ENCODE measurements around the gene ERP44. TPM values are rescaled to one million over a fixed set of nuclear protein-coding genes. Genes with fewer than 3 reads are reported as not detected.
"Not testable (repeated sequence)": the region's sequence is repeated elsewhere in the genome, so short reads cannot be mapped to it uniquely, and the experiment has no call there.

ERP44 gene
- total RNA-seq, 1 donor from 2014 or later, result 21.5 TPM

DNA sequence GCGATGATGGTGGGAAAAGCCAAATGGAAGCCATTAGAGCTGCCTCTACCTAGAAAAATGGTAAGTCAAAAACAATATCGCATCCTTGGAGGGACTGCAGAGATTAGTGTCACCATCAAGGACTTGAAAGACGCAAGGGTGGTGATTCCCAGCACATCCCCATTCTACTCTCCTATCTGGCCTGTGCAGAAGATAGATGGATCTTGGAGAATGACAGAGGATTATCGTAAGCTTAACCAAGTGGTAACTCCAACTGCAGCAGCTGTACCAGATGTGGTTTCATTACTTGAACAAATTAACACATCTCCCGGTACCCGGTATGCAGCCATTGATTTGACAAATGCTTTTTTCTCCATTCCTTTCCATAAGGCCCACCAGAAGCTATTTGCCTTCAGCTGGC is 23.8 kb downstream of the ERP44 start:
- intact Hi-C loops (cut with micrococcal nuclease), result no loop called here
- H3K4me1 Mint-ChIP-seq (ENCODE audit: low read depth), result peaks cover 9% of the 10 kb centered on the region
- H3K36me3 Mint-ChIP-seq (ENCODE audit: low read depth), result peaks cover 16% of the 10 kb centered on the region
- no peaks in the 10 kb centered on the region for H3K9me3 Mint-ChIP-seq
- DNase-seq (ENCODE audit: low spot score), result no peak
- H3K4me3 Mint-ChIP-seq (ENCODE audit: low read depth), result no peak overlapping the region
- no peaks in the 10 kb centered on the region for H3K27me3 Mint-ChIP-seq (ENCODE audit: low read depth)
- no peak overlapping the region for H3K27ac Mint-ChIP-seq

DNA sequence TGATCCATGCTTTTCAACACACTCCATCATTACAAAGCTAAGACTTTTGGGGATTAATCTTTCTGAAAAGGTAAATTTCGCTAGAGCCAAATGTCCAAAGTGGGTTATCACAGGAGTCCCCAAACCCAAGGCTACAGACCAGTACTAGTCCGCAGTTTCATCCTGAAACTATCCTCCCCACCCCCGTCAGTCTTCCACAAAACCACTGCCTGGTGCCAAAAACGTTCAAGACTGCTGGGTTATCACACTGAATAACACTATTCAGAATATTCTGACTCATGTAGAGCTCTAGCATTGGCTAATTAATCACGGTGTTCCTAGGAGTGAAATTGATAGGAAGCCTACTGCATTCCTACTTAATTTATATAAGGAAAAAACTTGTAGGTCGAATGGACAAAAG is 24.7 kb downstream of the ERP44 start:
- peaks cover 16% of the 10 kb centered on the region for H3K36me3 Mint-ChIP-seq (ENCODE audit: low read depth)
- DNase-seq (ENCODE audit: low spot score), result no peak
- no peak overlapping the region for H3K27ac Mint-ChIP-seq
- H3K4me1 Mint-ChIP-seq (ENCODE audit: low read depth), result peaks cover 9% of the 10 kb centered on the region
- H3K9me3 Mint-ChIP-seq, result no peaks in the 10 kb centered on the region
- H3K27me3 Mint-ChIP-seq (ENCODE audit: low read depth), result no peaks in the 10 kb centered on the region
- intact Hi-C loops (cut with micrococcal nuclease), result no loop called here
- no peak overlapping the region for H3K4me3 Mint-ChIP-seq (ENCODE audit: low read depth)

DNA sequence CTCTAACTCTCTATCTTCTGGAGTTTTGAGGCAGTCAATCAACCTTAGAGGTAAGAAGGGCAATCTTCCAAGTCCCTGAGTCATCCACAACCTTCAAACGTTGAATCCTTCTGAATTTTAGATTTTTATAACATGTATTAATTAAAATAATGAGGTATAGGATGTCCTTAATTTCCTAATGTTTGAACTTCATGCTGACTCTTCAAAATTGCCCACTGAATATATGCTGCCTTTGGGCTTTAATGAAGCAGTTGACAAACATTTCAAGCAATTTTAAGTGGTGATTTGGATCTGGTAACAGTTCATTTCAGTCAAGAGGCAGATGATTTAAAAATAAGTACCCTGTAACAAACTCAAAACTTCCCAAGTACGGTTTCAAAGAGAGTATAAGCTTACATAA is 26.0 kb downstream of the ERP44 start:
- no peaks in the 10 kb centered on the region for H3K27me3 Mint-ChIP-seq (ENCODE audit: low read depth)
- no peak overlapping the region for H3K27ac Mint-ChIP-seq
- H3K4me1 Mint-ChIP-seq (ENCODE audit: low read depth), result peaks cover 6% of the 10 kb centered on the region
- no peak for DNase-seq (ENCODE audit: low spot score)
- H3K36me3 Mint-ChIP-seq (ENCODE audit: low read depth), result peaks cover 11% of the 10 kb centered on the region
- no peaks in the 10 kb centered on the region for H3K9me3 Mint-ChIP-seq
- no peak overlapping the region for H3K4me3 Mint-ChIP-seq (ENCODE audit: low read depth)
- intact Hi-C loops (cut with micrococcal nuclease), result no loop called here

- Mint-ChIP-seq H3K4me1 (ENCODE audit: low read depth) (peaks cover 14% of the 10 kb centered on the region), H3K36me3 (ENCODE audit: low read depth) (peaks cover 13% of the 10 kb centered on the region), H3K4me3 (ENCODE audit: low read depth) (no peak overlapping the region), H3K27me3 (ENCODE audit: low read depth) (no peaks in the 10 kb centered on the region), H3K27ac (no peak overlapping the region), H3K9me3 (no peaks in the 10 kb centered on the region)
- intact Hi-C loops (cut with micrococcal nuclease), result no loop called here
- no peak for DNase-seq (ENCODE audit: low spot score)
These were observed 27.5 kb downstream of the ERP44 start for GRCh38 chr9:100071271-100071670.

- H3K4me3 Mint-ChIP-seq (ENCODE audit: low read depth), result no peak overlapping the region
- no peaks in the 10 kb centered on the region for H3K27me3 Mint-ChIP-seq (ENCODE audit: low read depth)
- peaks cover 14% of the 10 kb centered on the region for H3K4me1 Mint-ChIP-seq (ENCODE audit: low read depth)
- no peaks in the 10 kb centered on the region for H3K9me3 Mint-ChIP-seq
- H3K36me3 Mint-ChIP-seq (ENCODE audit: low read depth), result peaks cover 11% of the 10 kb centered on the region
- no peak for DNase-seq (ENCODE audit: low spot score)
- H3K27ac Mint-ChIP-seq, result no peak overlapping the region
- intact Hi-C loops (cut with micrococcal nuclease), result no loop called here
These were observed 28.4 kb downstream of the ERP44 start for GRCh38 chr9:100070104-100071041.

GRCh38 chr9:100069068-100069467 is 29.7 kb downstream of the ERP44 start:
- H3K4me3 Mint-ChIP-seq (ENCODE audit: low read depth); DNase-seq (ENCODE audit: low spot score); H3K9me3 Mint-ChIP-seq; H3K27me3 Mint-ChIP-seq (ENCODE audit: low read depth); H3K27ac Mint-ChIP-seq; intact Hi-C loops (cut with micrococcal nuclease): not testable (repeated sequence)
- Mint-ChIP-seq H3K36me3 (ENCODE audit: low read depth) (peaks cover 11% of the 10 kb centered on the region), H3K4me1 (ENCODE audit: low read depth) (peaks cover 14% of the 10 kb centered on the region)

GRCh38 chr9:100067990-100068389 is 30.8 kb downstream of the ERP44 start:
- H3K9me3 Mint-ChIP-seq; H3K27me3 Mint-ChIP-seq (ENCODE audit: low read depth); intact Hi-C loops (cut with micrococcal nuclease); H3K27ac Mint-ChIP-seq; DNase-seq (ENCODE audit: low spot score); H3K36me3 Mint-ChIP-seq (ENCODE audit: low read depth); H3K4me3 Mint-ChIP-seq (ENCODE audit: low read depth): not testable (repeated sequence)
- peaks cover 12% of the 10 kb centered on the region for H3K4me1 Mint-ChIP-seq (ENCODE audit: low read depth)

GRCh38 chr9:100066539-100066938 is 32.3 kb downstream of the ERP44 start:
- H3K9me3 Mint-ChIP-seq, result no peaks in the 10 kb centered on the region
- peaks cover 12% of the 10 kb centered on the region for H3K4me1 Mint-ChIP-seq (ENCODE audit: low read depth)
- no peaks in the 10 kb centered on the region for H3K27me3 Mint-ChIP-seq (ENCODE audit: low read depth)
- intact Hi-C loops (cut with micrococcal nuclease), result no loop called here
- DNase-seq (ENCODE audit: low spot score), result no peak
- H3K27ac Mint-ChIP-seq, result no peak overlapping the region
- no peak overlapping the region for H3K4me3 Mint-ChIP-seq (ENCODE audit: low read depth)
- H3K36me3 Mint-ChIP-seq (ENCODE audit: low read depth), result peaks cover 9% of the 10 kb centered on the region

GRCh38 chr9:100064872-100065581 is 33.8 kb downstream of the ERP44 start:
- Mint-ChIP-seq H3K4me1 (ENCODE audit: low read depth) (peaks cover 8% of the 10 kb centered on the region), H3K27me3 (ENCODE audit: low read depth) (no peaks in the 10 kb centered on the region), H3K4me3 (ENCODE audit: low read depth) (no peak overlapping the region), H3K27ac (no peak overlapping the region), H3K9me3 (no peaks in the 10 kb centered on the region), H3K36me3 (ENCODE audit: low read depth) (peaks cover 9% of the 10 kb centered on the region)
- DNase-seq (ENCODE audit: low spot score), result no peak
- intact Hi-C loops (cut with micrococcal nuclease), result no loop called here

- Mint-ChIP-seq H3K9me3 (no peaks in the 10 kb centered on the region), H3K4me3 (ENCODE audit: low read depth) (no peak overlapping the region), H3K27me3 (ENCODE audit: low read depth) (no peaks in the 10 kb centered on the region), H3K36me3 (ENCODE audit: low read depth) (peaks cover 16% of the 10 kb centered on the region), H3K4me1 (ENCODE audit: low read depth) (peaks cover 12% of the 10 kb centered on the region), H3K27ac (no peak overlapping the region)
- intact Hi-C loops (cut with micrococcal nuclease), result no loop called here
- DNase-seq (ENCODE audit: low spot score), result no peak
These were observed 35.6 kb downstream of the ERP44 start for GRCh38 chr9:100063185-100063584.

DNA sequence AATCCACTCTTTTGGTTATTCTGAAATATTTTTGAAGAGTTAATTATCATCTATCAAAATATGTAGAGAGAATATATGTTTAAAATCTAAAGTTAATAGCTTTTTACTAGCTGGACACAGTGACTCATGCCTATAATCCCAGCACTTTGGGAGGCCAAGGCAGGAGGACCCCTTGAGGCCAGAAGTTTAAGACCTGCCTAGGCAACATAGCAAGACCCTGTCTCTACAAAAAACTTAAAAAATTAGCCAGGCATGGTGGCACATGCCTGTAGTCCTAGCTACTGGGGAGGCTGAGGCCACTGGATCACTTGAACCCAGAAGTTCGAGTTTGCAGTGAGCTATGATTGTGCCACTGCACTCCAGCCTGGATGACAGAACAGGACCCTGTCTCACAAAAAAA is 36.1 kb downstream of the ERP44 start:
- H3K27me3 Mint-ChIP-seq (ENCODE audit: low read depth); H3K4me3 Mint-ChIP-seq (ENCODE audit: low read depth); DNase-seq (ENCODE audit: low spot score); intact Hi-C loops (cut with micrococcal nuclease); H3K9me3 Mint-ChIP-seq; H3K27ac Mint-ChIP-seq: not testable (repeated sequence)
- Mint-ChIP-seq H3K4me1 (ENCODE audit: low read depth) (peaks cover 12% of the 10 kb centered on the region), H3K36me3 (ENCODE audit: low read depth) (peaks cover 18% of the 10 kb centered on the region)

- peaks cover 15% of the 10 kb centered on the region for H3K36me3 Mint-ChIP-seq (ENCODE audit: low read depth)
- intact Hi-C loops (cut with micrococcal nuclease), result no loop called here
- DNase-seq (ENCODE audit: low spot score), result no peak
- no peak overlapping the region for H3K4me3 Mint-ChIP-seq (ENCODE audit: low read depth)
- H3K27me3 Mint-ChIP-seq (ENCODE audit: low read depth), result no peaks in the 10 kb centered on the region
- no peaks in the 10 kb centered on the region for H3K9me3 Mint-ChIP-seq
- peaks cover 5% of the 10 kb centered on the region for H3K4me1 Mint-ChIP-seq (ENCODE audit: low read depth)
- peak overlapping the region; percentile 1 for H3K27ac Mint-ChIP-seq
These were observed 39.9 kb downstream of the ERP44 start for GRCh38 chr9:100058699-100059579.
